Activated CD8-positive, alpha-beta memory T cell treated with anti-CD3 and anti-CD28 coated beads for 1 hour (primary cell): ENCODE results near the gene PTPRF.
A peak's percentile ranks its signal among the peaks of the same experiment; 100 is the strongest.
"Not testable (repeated sequence)": the region's sequence is repeated elsewhere in the genome, so short reads cannot be mapped to it uniquely, and the experiment has no call there.

Experiments
- DNase-seq, 2 donors: peaks; one replicate each; pipeline ENCODE4 v3.0.0-alpha.2; 2020; ENCODE audit warnings: low read depth in 1 of 2; ENCODE audit errors: extremely low read depth in 1 of 2

Gene PTPRF

GRCh38 chr1:43621386-43621785 lies 90.7 kb downstream of the PTPRF start:
- no peak for DNase-seq

GRCh38 chr1:43621861-43622260 lies 91.2 kb downstream of the PTPRF start:
- DNase-seq = no peak

DNA sequence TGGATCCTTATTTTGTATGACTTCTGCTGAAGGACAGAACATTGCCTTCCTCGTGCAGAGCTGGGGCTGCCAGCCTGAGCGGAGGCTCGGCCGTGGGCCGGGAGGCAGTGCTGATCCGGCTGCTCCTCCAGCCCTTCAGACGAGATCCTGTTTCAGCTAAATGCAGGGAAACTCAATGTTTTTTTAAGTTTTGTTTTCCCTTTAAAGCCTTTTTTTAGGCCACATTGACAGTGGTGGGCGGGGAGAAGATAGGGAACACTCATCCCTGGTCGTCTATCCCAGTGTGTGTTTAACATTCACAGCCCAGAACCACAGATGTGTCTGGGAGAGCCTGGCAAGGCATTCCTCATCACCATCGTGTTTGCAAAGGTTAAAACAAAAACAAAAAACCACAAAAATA lies 91.8 kb downstream of the PTPRF start:
- no peak for DNase-seq

- DNase-seq = no peak
These were observed 92.5 kb downstream of the PTPRF start for GRCh38 chr1:43622901-43623780.

GRCh38 chr1:43625063-43625780 lies 94.5 kb downstream of the PTPRF start:
- no peak for DNase-seq

GRCh38 chr1:43632135-43632670 lies 101.5 kb downstream of the PTPRF start:
- no peak for DNase-seq

- no peak for DNase-seq
These were observed 104.0 kb downstream of the PTPRF start for GRCh38 chr1:43634721-43635120.

DNA sequence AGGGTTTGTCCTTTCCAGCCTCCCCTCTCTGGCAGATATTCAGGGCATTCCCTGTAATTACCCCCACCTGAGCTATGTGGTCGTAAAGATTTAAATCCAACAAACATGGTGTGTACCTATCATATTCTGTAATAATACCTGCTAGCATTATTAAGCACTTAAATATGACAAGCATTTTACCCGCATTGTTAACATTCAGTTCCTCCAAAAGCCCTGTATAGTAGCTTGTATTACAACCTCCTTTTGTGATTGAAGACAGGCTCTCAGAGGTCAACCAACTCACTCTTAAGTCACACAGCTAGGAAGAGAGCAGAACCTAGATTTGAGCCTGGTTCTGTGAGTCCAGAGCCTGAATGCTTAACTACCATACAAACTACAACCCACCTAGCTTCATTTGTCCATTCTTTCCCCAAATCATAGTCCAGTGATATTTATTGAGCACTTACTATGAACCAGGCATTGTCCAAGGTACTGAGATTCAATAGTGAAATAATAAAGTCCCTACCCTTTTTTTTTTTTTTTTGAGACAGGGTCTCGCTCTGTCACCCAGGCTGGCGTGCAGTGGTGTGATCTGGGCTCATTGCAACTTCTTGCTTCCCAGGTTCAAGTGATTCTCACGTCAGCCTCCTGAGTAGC lies 105.4 kb downstream of the PTPRF start:
- DNase-seq = no peak

DNA sequence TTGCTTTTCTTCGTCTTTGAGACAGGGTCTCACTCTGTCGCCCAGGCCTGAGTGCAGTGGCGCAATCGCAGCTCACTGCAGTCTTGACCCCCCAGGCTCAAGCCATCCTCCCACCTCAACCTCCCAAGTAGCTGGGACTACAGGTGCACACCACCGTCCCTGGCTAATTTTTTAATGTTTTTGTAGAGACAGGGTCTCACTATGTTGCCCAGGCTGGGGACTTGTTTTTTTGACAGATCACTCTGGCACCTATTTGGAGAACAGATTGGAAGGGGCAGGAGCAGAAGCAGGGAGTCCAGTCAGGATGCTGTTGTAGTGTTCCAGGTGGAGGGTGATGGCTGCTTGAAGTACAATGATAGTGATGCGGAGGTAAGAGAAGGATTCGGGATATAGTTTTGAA lies 106.6 kb downstream of the PTPRF start:
- no peak for DNase-seq

- DNase-seq = not testable (repeated sequence)
These were observed 107.7 kb downstream of the PTPRF start for GRCh38 chr1:43638381-43638780.

DNA sequence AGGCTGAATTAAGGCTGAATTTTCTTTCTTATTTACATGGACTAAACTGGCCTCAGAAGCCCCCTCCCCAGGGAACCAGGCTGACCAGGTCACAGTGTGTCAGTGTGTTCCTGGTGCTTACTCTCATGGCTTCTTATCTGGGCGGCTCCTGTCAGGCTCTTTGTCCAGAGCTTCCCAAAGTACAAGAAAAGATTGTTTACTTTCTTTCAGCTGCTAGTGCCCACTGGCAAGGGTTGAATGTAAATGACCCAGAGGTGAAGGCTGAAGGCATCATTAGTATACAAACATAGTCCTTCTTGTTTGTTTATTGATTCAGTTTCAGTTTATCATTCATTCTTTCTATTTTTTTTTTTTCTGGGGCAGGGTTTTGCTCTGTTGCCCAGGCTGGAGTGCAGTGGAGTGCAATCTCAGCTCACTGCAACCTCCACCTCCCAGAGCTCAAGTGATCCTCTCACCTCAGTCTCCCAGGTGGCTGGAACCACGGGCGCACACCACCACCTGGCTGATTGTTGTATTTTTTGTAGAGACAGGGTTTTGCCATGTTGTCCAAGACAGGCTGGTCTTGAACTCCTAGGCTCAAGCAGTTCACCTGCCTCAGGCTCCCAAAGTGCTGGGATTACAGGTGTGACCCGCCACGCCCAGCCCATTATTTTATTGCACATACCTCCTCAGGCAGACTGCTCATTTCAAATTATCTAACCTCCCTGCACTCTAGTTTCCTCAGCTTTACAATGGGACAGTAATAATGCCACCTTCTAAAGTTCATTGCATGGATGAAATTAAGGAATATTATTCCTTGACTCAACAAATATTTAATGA lies 109.5 kb downstream of the PTPRF start:
- no peak for DNase-seq

DNA sequence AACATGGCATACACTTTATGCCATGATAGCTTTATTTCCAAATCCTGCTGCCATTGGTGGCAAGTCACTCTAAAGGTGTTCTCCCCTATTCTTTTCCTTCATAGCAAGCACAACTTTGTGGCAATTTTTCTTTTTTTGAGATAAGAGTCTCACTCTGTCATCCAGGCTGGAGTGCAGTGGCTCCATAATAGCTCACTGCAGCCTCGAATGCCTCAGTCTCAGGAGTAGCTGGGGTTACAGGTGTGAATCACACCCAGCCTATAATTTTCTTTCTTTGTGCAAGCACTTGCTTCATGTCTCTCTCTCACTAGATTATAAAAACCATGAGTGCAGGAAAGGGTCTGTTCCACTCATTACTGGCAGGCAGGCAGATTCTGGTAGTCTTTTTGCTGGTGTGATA lies 113.9 kb downstream of the PTPRF start:
- DNase-seq = no peak

DNA sequence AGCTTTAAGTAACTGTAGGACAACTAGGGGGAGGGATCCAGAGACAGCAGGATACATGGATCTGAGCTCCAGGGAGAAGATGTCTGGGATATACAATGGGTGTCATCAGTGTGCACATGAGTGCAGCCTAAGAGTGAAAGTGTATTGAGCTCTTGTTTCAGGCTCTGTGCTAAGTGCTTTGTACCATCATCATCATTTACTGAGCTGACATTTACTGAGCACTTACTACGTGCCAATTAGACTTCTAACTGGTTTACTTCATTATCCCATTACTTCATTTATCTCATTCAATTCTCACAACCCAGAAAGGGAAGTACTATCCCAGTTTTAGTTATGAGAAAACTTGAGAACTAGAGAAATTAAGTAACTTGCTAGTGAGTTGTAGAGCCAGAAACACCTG lies 114.8 kb downstream of the PTPRF start:
- no peak for DNase-seq

DNA sequence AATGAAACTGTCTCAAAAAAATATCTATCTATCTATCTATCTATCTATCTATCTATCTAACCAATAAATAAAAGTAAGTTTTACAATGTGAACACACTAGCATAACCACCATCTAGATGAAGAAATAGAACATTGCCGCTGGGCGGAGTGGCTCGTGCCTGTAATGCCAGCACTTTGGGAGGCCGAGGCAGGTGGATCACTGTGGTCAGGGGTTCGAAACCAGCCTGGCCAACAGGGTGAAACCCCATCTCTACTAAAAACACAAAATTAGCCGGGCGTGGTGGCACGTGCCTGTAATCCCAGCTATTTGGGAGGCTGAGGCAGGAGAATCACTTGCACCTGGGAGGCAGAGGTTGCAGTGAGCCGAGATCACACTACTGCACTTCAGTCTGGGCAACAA lies 116.6 kb downstream of the PTPRF start:
- not testable (repeated sequence) for DNase-seq

DNA sequence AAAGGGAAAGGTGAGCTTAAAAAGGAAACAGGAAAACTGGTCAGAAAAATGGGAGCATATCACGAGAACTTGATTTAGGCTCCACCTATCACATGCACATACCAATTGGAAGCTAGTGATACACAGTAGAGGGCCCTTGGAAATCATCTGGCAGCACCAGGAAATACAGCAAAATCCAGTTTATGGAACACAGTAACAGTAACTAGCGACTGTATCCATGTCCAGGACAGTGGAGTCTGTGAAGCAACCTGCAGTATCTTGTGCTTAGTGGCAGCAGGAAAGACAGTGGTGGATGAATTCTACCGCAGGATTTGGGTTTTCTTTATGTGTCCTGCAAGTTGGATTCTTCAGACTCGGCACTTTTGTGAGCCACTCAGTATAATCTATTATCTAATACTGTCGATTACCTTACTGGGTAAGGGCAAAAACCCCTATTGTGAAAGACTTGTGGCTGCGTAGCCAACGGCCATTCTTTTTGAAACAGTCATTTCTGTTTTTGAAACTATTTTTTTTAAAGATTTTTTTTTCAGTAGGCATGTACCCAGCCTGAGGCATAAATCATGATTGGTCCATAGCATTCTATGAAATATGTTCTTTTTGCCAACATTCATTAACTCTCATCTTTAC lies 117.7 kb downstream of the PTPRF start:
- DNase-seq = no peak

DNA sequence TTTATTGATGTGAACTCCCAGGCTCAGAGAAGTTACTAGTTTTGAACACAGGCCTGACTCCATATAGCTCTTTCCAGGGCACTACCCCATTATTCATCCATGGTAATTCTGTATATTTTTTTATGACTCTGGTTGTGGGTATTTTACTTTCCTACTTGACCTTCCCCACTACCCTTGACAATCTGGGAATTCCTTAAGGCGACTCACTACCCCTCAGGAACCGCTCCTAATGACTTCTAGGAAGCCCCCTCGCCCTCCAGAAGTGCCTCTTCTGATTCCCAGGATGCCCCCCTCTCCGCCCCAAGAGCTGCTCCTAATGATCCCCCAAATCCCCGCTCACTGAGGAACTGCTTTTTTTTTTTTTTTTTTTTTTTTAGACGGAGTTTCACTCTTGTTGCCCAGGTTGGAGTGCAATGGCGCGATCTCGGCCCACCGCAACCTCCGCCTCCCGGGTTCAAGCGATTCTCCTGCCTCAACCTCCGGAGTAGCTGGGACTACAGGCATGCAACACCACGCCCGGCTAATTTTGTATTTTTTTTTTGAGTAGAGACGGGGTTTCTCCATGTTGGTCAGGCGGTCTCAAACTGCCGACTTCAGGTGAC lies 118.3 kb downstream of the PTPRF start:
- DNase-seq = no peak

GRCh38 chr1:43650310-43651085 lies 119.8 kb downstream of the PTPRF start:
- peak; percentile 73 to 82 for DNase-seq

GRCh38 chr1:43651188-43651587 lies 120.5 kb downstream of the PTPRF start:
- no peak for DNase-seq

- DNase-seq = no peak
These were observed 121.2 kb downstream of the PTPRF start for GRCh38 chr1:43651902-43652301.
